NT2/D1 (cell line): ENCODE data around the gene TCP11L2.

Experiments used
- SUZ12 ChIP-seq: IDR thresholded peaks from 2 replicates; pipeline ENCODE4 v1.6.1; 2011; ENCODE audit not compliant: insufficient read length, insufficient read depth; ENCODE audit errors: extremely low read depth
- YY1 ChIP-seq: IDR thresholded peaks from 2 replicates; pipeline ENCODE4 v1.6.1; 2011; ENCODE audit not compliant: insufficient read length, insufficient read depth
- ZNF274 ChIP-seq: IDR thresholded peaks from 2 replicates; pipeline ENCODE4 v1.6.1; 2011; ENCODE audit warnings: mild to moderate bottlenecking, low read depth, low read length

- TF ChIP-seq YY1 (no peak), ZNF274 (no peak), SUZ12 (no peak)
These were observed 21.3 kb upstream of the TCP11L2 start for GRCh38 chr12:106281056-106281782.
